ENCODE data around the gene HIRA. TPM values are rescaled to one million over a fixed set of nuclear protein-coding genes. Genes with fewer than 3 reads are reported as not detected.
"Not testable (repeated sequence)": the region's sequence is repeated elsewhere in the genome, so short reads cannot be mapped to it uniquely, and the experiment has no call there.

The HIRA gene
- total RNA-seq, 4 donors from 2014 or later = 18.8 to 31.6 (median 24.7) TPM

- WGBS, 2 donors = 92 to 93% methylated on average over 3 of the region's 3 CpGs
- H3K27ac ChIP-seq = no peak overlapping the region
- no peaks in the 10 kb centered on the region for H3K9me3 ChIP-seq
- H3K4me1 ChIP-seq = no peaks in the 10 kb centered on the region
- peaks cover 0 to 100% (median 13%) of the 10 kb centered on the region in 3 donors for H3K36me3 ChIP-seq
- TF ChIP-seq, protein P1, sequence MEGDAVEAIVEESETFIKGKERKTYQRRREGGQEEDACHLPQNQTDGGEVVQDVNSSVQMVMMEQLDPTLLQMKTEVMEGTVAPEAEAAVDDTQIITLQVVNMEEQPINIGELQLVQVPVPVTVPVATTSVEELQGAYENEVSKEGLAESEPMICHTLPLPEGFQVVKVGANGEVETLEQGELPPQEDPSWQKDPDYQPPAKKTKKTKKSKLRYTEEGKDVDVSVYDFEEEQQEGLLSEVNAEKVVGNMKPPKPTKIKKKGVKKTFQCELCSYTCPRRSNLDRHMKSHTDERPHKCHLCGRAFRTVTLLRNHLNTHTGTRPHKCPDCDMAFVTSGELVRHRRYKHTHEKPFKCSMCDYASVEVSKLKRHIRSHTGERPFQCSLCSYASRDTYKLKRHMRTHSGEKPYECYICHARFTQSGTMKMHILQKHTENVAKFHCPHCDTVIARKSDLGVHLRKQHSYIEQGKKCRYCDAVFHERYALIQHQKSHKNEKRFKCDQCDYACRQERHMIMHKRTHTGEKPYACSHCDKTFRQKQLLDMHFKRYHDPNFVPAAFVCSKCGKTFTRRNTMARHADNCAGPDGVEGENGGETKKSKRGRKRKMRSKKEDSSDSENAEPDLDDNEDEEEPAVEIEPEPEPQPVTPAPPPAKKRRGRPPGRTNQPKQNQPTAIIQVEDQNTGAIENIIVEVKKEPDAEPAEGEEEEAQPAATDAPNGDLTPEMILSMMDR (IDR thresholded peaks at IDR 0.05) = no peak
- TF ChIP-seq EP300 (IDR thresholded peaks at IDR 0.05) (no peak), POLR2A (IDR thresholded peaks at IDR 0.05) (no peak)
- no peak for DNase-seq (ENCODE audit: low spot score in 2 of 2)
- H3K27me3 ChIP-seq = no peaks in the 10 kb centered on the region
- no peak overlapping the region for H3K4me3 ChIP-seq
Measured at GRCh38 chr22:19367763-19368367, 63.7 kb downstream of the HIRA start.

DNA sequence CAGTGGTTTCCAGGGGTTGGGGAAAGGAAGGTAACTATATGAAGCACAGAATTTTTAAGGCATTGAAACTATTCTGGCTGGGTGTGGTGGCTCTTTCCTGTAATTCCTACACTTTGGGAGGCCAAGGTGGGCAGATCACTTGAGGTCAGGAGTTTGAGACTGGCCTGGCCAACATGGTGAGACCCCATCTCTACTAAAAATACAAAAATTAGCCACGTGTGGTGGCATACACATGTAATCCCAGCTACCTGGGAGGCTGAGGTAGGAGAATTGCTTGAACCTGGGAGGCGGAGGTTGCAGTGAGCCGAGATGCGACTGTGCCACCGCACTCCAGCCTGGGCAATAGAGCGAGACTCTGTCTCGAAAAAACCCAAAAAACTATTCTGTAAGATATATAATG lies 68.0 kb downstream of the HIRA start:
- not testable (repeated sequence) for H3K27ac ChIP-seq; H3K27me3 ChIP-seq; H3K4me1 ChIP-seq; H3K9me3 ChIP-seq; H3K4me3 ChIP-seq; DNase-seq (ENCODE audit: low spot score in 2 of 2)
- 92 to 94% methylated on average over 7 of the region's 7 CpGs for WGBS, 2 donors
- H3K36me3 ChIP-seq = peaks cover 5 to 100% (median 18%) of the 10 kb centered on the region in 3 donors

DNA sequence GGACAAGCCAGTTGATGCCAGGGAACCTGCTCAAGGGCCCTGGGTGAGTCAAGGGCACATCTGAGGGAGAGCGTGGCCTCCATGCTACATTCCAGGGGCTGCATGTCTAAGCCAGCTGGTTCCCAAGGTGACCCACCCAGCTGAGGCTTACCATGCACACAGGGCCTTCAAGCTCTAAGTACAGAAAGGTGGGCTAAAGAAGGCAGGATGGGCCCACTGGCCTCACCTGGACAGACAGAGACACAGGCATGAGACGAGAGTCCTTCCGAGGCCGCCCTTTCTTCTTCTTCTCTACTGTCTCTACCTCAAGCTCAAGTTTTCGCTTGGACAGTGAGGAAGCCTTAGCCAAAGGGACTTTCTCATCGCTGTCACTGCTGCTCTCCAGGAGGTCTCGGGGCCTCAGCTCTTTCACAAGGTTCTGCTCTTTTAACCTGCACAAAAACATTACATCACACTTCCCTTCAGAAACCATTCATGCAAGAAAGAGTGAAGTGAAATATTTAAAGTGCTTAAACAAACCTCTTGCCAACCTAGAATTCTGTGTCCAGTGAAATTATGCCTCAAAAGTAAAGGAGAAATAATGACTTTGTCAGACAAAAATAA lies 69.9 kb downstream of the HIRA start:
- no peaks in the 10 kb centered on the region for H3K4me1 ChIP-seq
- peak overlapping the region in 1 of 4 donors; percentile 59 for H3K27ac ChIP-seq
- H3K36me3 ChIP-seq = peaks cover 5 to 100% (median 18%) of the 10 kb centered on the region in 3 donors
- no peak for DNase-seq (ENCODE audit: low spot score in 2 of 2)
- no peak for TF ChIP-seq POLR2A (IDR thresholded peaks at IDR 0.05)
- TF ChIP-seq, protein P1 (IDR thresholded peaks at IDR 0.05) = no peak
- no peak for TF ChIP-seq EP300 (IDR thresholded peaks at IDR 0.05)
- 94 to 98% methylated on average over 7 of the region's 7 CpGs for WGBS, 2 donors
- no peaks in the 10 kb centered on the region for H3K9me3 ChIP-seq
- no peaks in the 10 kb centered on the region for H3K27me3 ChIP-seq
- no peak overlapping the region for H3K4me3 ChIP-seq

GRCh38 chr22:19360862-19361261 lies 70.7 kb downstream of the HIRA start:
- Histone ChIP-seq H3K27ac (peak overlapping the region in 1 of 4 donors; percentile 59), H3K9me3 (no peaks in the 10 kb centered on the region), H3K27me3 (no peaks in the 10 kb centered on the region), H3K36me3 (peaks cover 5 to 100% (median 18%) of the 10 kb centered on the region in 3 donors), H3K4me1 (no peaks in the 10 kb centered on the region), H3K4me3 (no peak overlapping the region)
- 88 to 98% methylated on average over 2 of the region's 2 CpGs for WGBS, 2 donors
- TF ChIP-seq POLR2A (IDR thresholded peaks at IDR 0.05) (no peak), EP300 (IDR thresholded peaks at IDR 0.05) (no peak)
- TF ChIP-seq, protein P1 (IDR thresholded peaks at IDR 0.05) = no peak
- DNase-seq (ENCODE audit: low spot score in 2 of 2) = no peak

DNA sequence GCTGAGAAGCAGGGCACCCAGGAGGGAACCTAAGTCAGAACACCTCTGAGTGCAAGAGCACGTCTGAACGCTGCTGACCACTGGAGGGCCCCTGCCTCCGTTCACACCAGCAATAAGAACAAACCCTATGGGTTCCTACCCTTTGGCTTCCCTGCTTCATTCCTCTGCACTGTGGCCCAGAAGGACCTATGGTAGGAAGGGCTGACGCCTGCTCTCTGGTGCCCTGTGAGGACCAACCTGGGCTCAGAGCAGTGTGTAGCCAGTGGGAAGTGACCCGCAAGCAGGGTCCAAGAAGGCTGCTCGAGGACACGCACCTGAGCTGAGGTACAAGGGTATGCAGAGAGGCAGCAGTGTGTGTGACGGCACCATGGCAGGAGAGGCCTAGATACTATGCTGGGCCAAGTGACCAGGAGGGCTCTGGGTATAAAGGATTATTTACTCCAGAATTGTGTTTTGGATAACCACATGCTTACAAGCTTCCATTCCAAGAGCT lies 71.2 kb downstream of the HIRA start:
- WGBS, 2 donors = 88 to 90% methylated on average over 8 of the region's 8 CpGs
- TF ChIP-seq EP300 (IDR thresholded peaks at IDR 0.05) = no peak
- TF ChIP-seq, protein P1 (IDR thresholded peaks at IDR 0.05) = no peak
- TF ChIP-seq POLR2A (IDR thresholded peaks at IDR 0.05) = no peak
- Histone ChIP-seq H3K36me3 (peaks cover 5 to 100% (median 18%) of the 10 kb centered on the region in 3 donors), H3K27me3 (no peaks in the 10 kb centered on the region), H3K4me3 (no peak overlapping the region), H3K4me1 (no peaks in the 10 kb centered on the region), H3K9me3 (no peaks in the 10 kb centered on the region), H3K27ac (no peak overlapping the region)
- DNase-seq (ENCODE audit: low spot score in 2 of 2) = no peak
